Lung (tissue), 16 donors: ENCODE data around the gene SYNPO2L. TPM values are rescaled to one million over a fixed set of nuclear protein-coding genes. Genes with fewer than 3 reads are reported as not detected.
A peak's percentile ranks its signal among the peaks of the same experiment; 100 is the strongest.
"Not testable (repeated sequence)": the region's sequence is repeated elsewhere in the genome, so short reads cannot be mapped to it uniquely, and the experiment has no call there.

ENCODE experiments used
- ATAC-seq: fragments of 200-7000 bp; cut with Tn5 transposase; one replicate; pipeline ENCODE4 v1.9.1; 2020; ENCODE audit warnings: moderate number of reproducible peaks; ENCODE audit not compliant: insufficient read depth, low FRiP score
- DNase-seq, 3 donors: peaks; one replicate each; pipeline ENCODE4 v3.0.0-alpha.2; 2013 to 2017
- H3K27ac ChIP-seq, 2 donors: one replicate each; pipeline ENCODE4 v1.5.1; 2013; ENCODE audit warnings: mild to moderate bottlenecking in 2 of 2, moderate library complexity in 2 of 2, control low read depth in 1 of 2, inconsistent platforms in 1 of 2, low read depth in 1 of 2, low read length in 1 of 2
- H3K27me3 ChIP-seq, 3 donors: one replicate each; pipeline ENCODE4 v1.5.1; 2013; ENCODE audit warnings: low read length in 2 of 3; ENCODE audit not compliant: control insufficient read depth in 3 of 3, insufficient read depth in 3 of 3
- H3K36me3 ChIP-seq, 4 donors: one replicate each; pipeline ENCODE4 v1.5.1; 2013; ENCODE audit warnings: low read length in 4 of 4, mild to moderate bottlenecking in 1 of 4, moderate library complexity in 1 of 4; ENCODE audit not compliant: control insufficient read depth in 4 of 4, insufficient read depth in 4 of 4
- H3K4me1 ChIP-seq, 5 donors: one replicate each; pipeline ENCODE4 v1.5.1; 2013; ENCODE audit warnings: low read length in 5 of 5, mild to moderate bottlenecking in 2 of 5, moderate library complexity in 1 of 5; ENCODE audit not compliant: control insufficient read depth in 5 of 5, insufficient read depth in 5 of 5
- H3K4me3 ChIP-seq: one replicate; pipeline ENCODE4 v1.5.1; 2013; ENCODE audit warnings: mild to moderate bottlenecking, control low read depth, moderate library complexity
- H3K9ac ChIP-seq, 2 donors: one replicate each; pipeline ENCODE4 v1.5.1; 2013; ENCODE audit warnings: low read length in 2 of 2, control low read depth in 1 of 2; ENCODE audit not compliant: insufficient read depth in 1 of 2
- H3K9me3 ChIP-seq, 4 donors: one replicate each; pipeline ENCODE4 v1.5.1; 2013; ENCODE audit warnings: low read length in 3 of 4, mild to moderate bottlenecking in 1 of 4, moderate library complexity in 1 of 4; ENCODE audit not compliant: control insufficient read depth in 4 of 4, insufficient read depth in 3 of 4
- WGBS, 2 donors: extraction: QIAGEN DNeasy Blood & Tissue Kit; methylation state at CpG; one replicate each; pipeline ENCODE4 v1.1.7; 2013; 5-methylcytosine and 5-hydroxymethylcytosine counted together
- long read RNA-seq, 5 donors: transcript quantifications; one replicate each; lab custom pipeline, GENCODE V29; 2026
- polyA plus RNA-seq, 2 donors: library from polyadenylated mRNA; stranded (reverse); fragments of 200-250 nt; gene quantifications; one replicate each; pipeline ENCODE4 v1.2.1, GENCODE V29; 2013
- total RNA-seq, 2 donors: library from RNA; depleted of rRNA in 1 of 2; stranded (reverse); fragments of >200 nt in 1 of 2; gene quantifications; one replicate each; pipeline ENCODE4 v1.2.1, GENCODE V29; 2014 to 2021
- TF ChIP-seq, protein P1 (sequence below): IDR thresholded peaks from 2 replicates; pipeline ENCODE4 v1.5.1; 2012; ENCODE audit warnings: mild to moderate bottlenecking; ENCODE audit errors: control extremely low read depth, extremely low read depth
- donor health status: control.
- donor health status: control.
- donor health status: Bipolar disorder and iron deficiency.
- donor health status: healthy.
- donor health status: DM: yes; HTN: yes; CAD: no.

SYNPO2L gene
- total RNA-seq (under 1 TPM; 0.11 to 0.21 TPM), polyA plus RNA-seq (under 1 TPM; 0.10 to 0.12 TPM)
- long read RNA-seq, donor 1, result 0 reads
- long read RNA-seq, donor 2, result 0 reads
- long read RNA-seq, donor 3, result 0 reads
- long read RNA-seq, donor 4, result 0 reads
- long read RNA-seq, donor 5, result 0 reads

GRCh38 chr10:73655990-73656298 is at the start of gene SYNPO2L:
TSS of gene SYNPO2L (minus strand) at chr10:73656029. CDS start at chr10:73655922, 107 bp downstream.
- no peak for ATAC-seq

GRCh38 chr10:73703924-73704323 is 48.1 kb upstream of the SYNPO2L start:
- not testable (repeated sequence) for H3K9me3 ChIP-seq, DNase-seq, H3K4me1 ChIP-seq, H3K27me3 ChIP-seq, H3K4me3 ChIP-seq, H3K9ac ChIP-seq, ATAC-seq, H3K27ac ChIP-seq, H3K36me3 ChIP-seq

More at GRCh38 chr10:73655990-73656298, at the start of gene SYNPO2L:
- peaks cover 0 to 4% (median 0%) of the 10 kb centered on the region in 5 donors for H3K4me1 ChIP-seq
- no peak within 1 kb of the TSS for H3K9ac ChIP-seq
- 68 to 70% methylated on average over 5 of the region's 5 CpGs for whole genome bisulfite sequencing, 2 donors
- no peaks in the 10 kb centered on the region for H3K36me3 ChIP-seq
- peak within 1 kb of the TSS in 1 of 2 donors; percentile 99 for H3K27ac ChIP-seq
- no peaks in the 10 kb centered on the region for H3K27me3 ChIP-seq
- H3K9me3 ChIP-seq, result no peaks in the 10 kb centered on the region
- TF ChIP-seq, protein P1, sequence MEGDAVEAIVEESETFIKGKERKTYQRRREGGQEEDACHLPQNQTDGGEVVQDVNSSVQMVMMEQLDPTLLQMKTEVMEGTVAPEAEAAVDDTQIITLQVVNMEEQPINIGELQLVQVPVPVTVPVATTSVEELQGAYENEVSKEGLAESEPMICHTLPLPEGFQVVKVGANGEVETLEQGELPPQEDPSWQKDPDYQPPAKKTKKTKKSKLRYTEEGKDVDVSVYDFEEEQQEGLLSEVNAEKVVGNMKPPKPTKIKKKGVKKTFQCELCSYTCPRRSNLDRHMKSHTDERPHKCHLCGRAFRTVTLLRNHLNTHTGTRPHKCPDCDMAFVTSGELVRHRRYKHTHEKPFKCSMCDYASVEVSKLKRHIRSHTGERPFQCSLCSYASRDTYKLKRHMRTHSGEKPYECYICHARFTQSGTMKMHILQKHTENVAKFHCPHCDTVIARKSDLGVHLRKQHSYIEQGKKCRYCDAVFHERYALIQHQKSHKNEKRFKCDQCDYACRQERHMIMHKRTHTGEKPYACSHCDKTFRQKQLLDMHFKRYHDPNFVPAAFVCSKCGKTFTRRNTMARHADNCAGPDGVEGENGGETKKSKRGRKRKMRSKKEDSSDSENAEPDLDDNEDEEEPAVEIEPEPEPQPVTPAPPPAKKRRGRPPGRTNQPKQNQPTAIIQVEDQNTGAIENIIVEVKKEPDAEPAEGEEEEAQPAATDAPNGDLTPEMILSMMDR, result no peak
- DNase-seq, result peak in 1 of 3 donors; percentile 25
- no peak within 1 kb of the TSS for H3K4me3 ChIP-seq

DNA sequence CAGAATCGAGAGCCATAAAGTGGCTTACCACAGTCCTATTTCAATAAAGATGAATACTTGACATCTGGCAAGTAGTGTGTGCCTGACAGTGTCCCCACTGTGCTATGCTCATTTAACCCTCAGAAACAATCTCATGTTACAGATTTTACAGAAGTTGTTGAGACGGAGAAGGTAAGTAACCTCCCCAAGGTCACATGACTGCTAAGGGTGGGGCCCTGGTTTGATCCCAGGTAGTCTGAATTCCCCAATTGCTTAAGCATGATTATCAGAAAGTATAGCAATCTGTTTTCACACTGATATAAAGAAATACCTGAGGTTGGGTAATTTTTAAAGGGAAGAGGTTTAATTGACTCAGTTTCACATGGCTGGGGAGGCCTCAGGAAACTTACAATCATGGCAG is 43.0 kb upstream of the SYNPO2L start:
- not testable (repeated sequence) for H3K9me3 ChIP-seq, H3K27ac ChIP-seq

GRCh38 chr10:73697675-73698159 is 41.9 kb upstream of the SYNPO2L start, which contains the start of gene AGAP5:
TSS of gene AGAP5 (minus strand) at chr10:73698109. CDS start at chr10:73697755, 354 bp downstream.
- not testable (repeated sequence) for H3K4me3 ChIP-seq, H3K27me3 ChIP-seq, H3K27ac ChIP-seq, H3K9ac ChIP-seq, ATAC-seq, DNase-seq, H3K4me1 ChIP-seq, H3K36me3 ChIP-seq, H3K9me3 ChIP-seq
- WGBS, 2 donors, result 96 to 99% methylated on average over 15 to 16 of the region's 16 CpGs

More for the DNA sequence above, 43.0 kb upstream of the SYNPO2L start:
- not testable (repeated sequence) for H3K4me1 ChIP-seq, H3K27me3 ChIP-seq, H3K9ac ChIP-seq, H3K36me3 ChIP-seq, H3K4me3 ChIP-seq, ATAC-seq, DNase-seq
- WGBS, 2 donors, result 93 to 100% methylated on average over 2 of the region's 2 CpGs

- ATAC-seq, result not testable (repeated sequence)
Measured at GRCh38 chr10:73695302-73695701, 39.5 kb upstream of the SYNPO2L start.

GRCh38 chr10:73690755-73691154 is 34.9 kb upstream of the SYNPO2L start:
- not testable (repeated sequence) for H3K27me3 ChIP-seq, H3K9me3 ChIP-seq, H3K4me1 ChIP-seq, H3K36me3 ChIP-seq, H3K4me3 ChIP-seq, ATAC-seq, DNase-seq, H3K9ac ChIP-seq, H3K27ac ChIP-seq
- 96% methylated on average over 6 of the region's 6 CpGs for WGBS, 2 donors

More at GRCh38 chr10:73695302-73695701, 39.5 kb upstream of the SYNPO2L start:
- H3K9me3 ChIP-seq, H3K27me3 ChIP-seq, H3K4me3 ChIP-seq, DNase-seq, H3K36me3 ChIP-seq, H3K9ac ChIP-seq, H3K4me1 ChIP-seq, H3K27ac ChIP-seq: not testable (repeated sequence)

- H3K27ac ChIP-seq, H3K4me3 ChIP-seq, DNase-seq, H3K27me3 ChIP-seq, H3K36me3 ChIP-seq, H3K4me1 ChIP-seq, H3K9ac ChIP-seq, H3K9me3 ChIP-seq, ATAC-seq: not testable (repeated sequence)
- WGBS, 2 donors, result 96 to 98% methylated on average over 7 to 27 of the region's 28 CpGs
Measured at GRCh38 chr10:73689596-73689995, 33.8 kb upstream of the SYNPO2L start.

DNA sequence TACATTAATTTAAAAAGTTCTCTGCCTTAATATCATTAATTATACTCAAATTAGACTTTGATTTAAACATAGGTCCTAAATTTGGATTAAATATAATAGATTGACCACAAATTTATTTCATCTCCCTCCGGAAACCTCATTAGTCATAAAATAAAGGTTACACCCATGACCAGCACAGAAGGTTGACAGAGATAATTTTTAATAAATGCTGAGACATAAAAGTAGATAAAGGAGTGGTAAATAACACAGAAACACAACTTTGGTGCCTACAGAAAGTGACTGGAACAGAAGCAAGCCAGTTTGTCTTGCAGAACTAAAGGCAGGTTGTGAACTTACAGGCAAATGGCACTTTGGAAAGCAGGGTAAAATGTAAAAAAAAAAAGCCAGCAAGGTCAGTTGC is 31.8 kb upstream of the SYNPO2L start:
- H3K36me3 ChIP-seq, H3K27me3 ChIP-seq, H3K27ac ChIP-seq, ATAC-seq, H3K9ac ChIP-seq, H3K4me1 ChIP-seq, H3K4me3 ChIP-seq, DNase-seq, H3K9me3 ChIP-seq: not testable (repeated sequence)
- 89 to 95% methylated on average over 1 of the region's 1 CpG for WGBS, 2 donors
